Activated naive CD4-positive, alpha-beta T cell treated with anti-CD3 and anti-CD28 coated beads, Interleukin-2, amount 50 U/mL, for 72 hours (primary cell): ENCODE measurements around the gene UBASH3A. TPM values are rescaled to one million over a fixed set of nuclear protein-coding genes. Genes with fewer than 3 reads are reported as not detected.

Experiments used
- ATAC-seq, 2 donors: fragments of 150-1000 bp; cut with Tn5 transposase; 2 replicates each; pipeline ENCODE4 v1.10.0; 2021; ENCODE audit warnings: mild to moderate bottlenecking in 2 of 2, moderate library complexity in 2 of 2
- DNase-seq, 2 donors: peaks; one replicate each; pipeline ENCODE4 v3.0.0; 2021 to 2022; ENCODE audit warnings: low spot score in 2 of 2
- H3K27ac Mint-ChIP-seq, 2 donors: one replicate each; pipeline ENCODE4 v1.8.0; 2022; ENCODE audit warnings: mild to moderate bottlenecking in 2 of 2, mixed read lengths in 2 of 2
- H3K36me3 Mint-ChIP-seq, 2 donors: one replicate each; pipeline ENCODE4 v1.8.0; 2022; ENCODE audit warnings: mixed read lengths in 2 of 2
- H3K9me3 Mint-ChIP-seq, 2 donors: one replicate each; pipeline ENCODE4 v1.8.0; 2022; ENCODE audit warnings: mixed read lengths in 2 of 2
- total RNA-seq, 2 donors: library from RNA; stranded (reverse); gene quantifications; one replicate each; pipeline ENCODE4 v1.2.3, GENCODE V29; 2022

Gene UBASH3A
- total RNA-seq, 2 donors from 2014 or later: 13.0 to 51.9 TPM

- H3K36me3 Mint-ChIP-seq: peaks cover 17 to 70% of the 10 kb centered on the region in 2 donors
- H3K27ac Mint-ChIP-seq: peak overlapping the region; percentile 84 to 85
- DNase-seq (peak; percentile 33 to 55), ATAC-seq (peak; percentile 72 to 80)
- no peaks in the 10 kb centered on the region for H3K9me3 Mint-ChIP-seq
Measured at GRCh38 chr21:42425591-42425990, 21.9 kb downstream of the UBASH3A start.

GRCh38 chr21:42426424-42426823, 22.7 kb downstream of the UBASH3A start:
- ATAC-seq: no peak
- peaks cover 17 to 69% of the 10 kb centered on the region in 2 donors for H3K36me3 Mint-ChIP-seq
- H3K27ac Mint-ChIP-seq: no peak overlapping the region

DNA sequence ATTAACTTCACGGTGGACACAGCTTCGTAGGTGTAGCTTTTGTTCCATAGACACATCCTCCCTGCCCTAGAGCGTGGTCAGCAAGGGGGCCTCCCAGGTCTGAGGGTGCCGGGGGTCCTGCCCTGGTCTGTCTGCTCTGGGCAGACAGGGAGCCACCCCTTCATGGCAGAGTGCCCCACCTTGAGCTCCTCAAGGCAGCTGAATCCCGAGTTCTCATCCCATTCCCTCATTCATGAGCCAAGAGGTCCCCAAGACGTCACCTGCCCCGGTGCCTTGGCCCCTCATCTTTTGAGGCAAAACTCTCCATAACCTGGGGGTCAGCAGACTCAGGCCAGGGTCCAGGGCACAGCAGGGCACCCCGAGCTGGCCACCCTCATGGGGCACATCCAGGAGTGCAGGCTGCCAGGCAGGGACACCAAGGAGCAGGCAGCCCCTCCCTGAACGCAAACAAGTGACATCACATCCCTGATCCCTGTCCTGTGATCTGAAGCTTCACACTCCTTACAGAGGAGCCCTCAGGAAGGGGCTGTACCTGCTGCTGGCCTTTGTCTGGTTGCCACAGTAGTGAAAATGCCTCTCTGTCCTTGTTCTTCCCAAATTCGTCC, 23.3 kb downstream of the UBASH3A start:
- Mint-ChIP-seq H3K9me3 (peaks cover 0 to 3% of the 10 kb centered on the region in 2 donors), H3K27ac (peak overlapping the region in 1 of 2 donors; percentile 78), H3K36me3 (peaks cover 20 to 69% of the 10 kb centered on the region in 2 donors)
- DNase-seq (peak in 1 of 2 donors; percentile 50), ATAC-seq (no peak)

More at GRCh38 chr21:42426424-42426823, 22.7 kb downstream of the UBASH3A start:
- no peaks in the 10 kb centered on the region for H3K9me3 Mint-ChIP-seq
- DNase-seq: no peak

DNA sequence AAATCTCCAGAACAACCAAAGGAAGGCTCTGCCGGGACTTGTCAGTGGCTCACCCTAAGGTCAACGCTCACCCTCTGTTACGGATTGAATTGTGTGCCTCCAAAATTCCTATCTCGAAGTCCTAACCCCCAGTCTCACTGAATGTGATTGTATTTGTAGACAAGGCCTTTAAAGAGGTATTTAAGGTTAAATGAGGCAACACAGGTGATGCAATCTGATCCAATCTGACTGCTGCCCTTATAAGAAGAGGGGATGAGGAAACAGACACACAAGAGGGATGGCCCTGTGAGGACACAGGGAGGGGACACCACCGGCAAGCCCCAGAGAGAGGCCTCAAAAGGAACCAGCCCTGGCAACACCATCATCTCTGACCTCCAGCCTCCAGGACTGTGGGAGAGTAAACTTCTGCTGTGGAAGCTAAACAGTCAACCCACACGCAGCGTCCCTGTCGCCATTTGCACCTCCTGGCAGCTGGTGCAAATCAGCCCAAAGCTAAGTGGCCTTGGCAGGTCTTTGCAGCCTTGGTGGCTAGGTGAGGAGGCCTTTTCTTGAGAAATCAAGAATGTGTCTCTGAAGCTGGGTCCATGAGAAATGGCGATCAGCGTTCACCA, 24.2 kb downstream of the UBASH3A start:
- Mint-ChIP-seq H3K9me3 (peaks cover 4 to 10% of the 10 kb centered on the region in 2 donors), H3K27ac (no peak overlapping the region)

DNA sequence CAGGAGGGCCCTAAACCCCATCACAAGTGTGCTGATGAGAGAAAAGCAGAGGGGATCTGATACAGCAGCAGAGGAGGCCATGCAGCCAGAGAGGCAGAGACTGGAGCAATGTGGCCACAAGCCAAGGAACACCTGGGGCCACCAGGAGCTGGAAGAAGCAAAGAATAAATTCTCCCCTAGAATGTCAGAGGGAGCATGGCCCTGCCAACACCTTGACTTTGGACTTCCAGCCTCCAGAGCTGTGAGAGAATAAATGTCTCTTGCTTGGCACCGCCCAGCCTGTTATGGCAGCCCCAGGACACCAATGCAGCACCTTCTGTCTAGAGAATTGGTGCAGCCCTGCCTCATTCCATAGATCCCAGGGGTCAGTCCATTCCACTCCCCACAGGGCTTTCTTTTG, 25.3 kb downstream of the UBASH3A start:
- Mint-ChIP-seq H3K9me3 (peaks cover 4 to 10% of the 10 kb centered on the region in 2 donors), H3K27ac (no peak overlapping the region), H3K36me3 (peaks cover 31 to 70% of the 10 kb centered on the region in 2 donors)
- peak in 1 of 2 donors; percentile 13 for DNase-seq
- no peak for ATAC-seq

More for the DNA sequence above, 24.2 kb downstream of the UBASH3A start:
- ATAC-seq (no peak), DNase-seq (peak in 1 of 2 donors; percentile 43)
- H3K36me3 Mint-ChIP-seq: peaks cover 30 to 69% of the 10 kb centered on the region in 2 donors

DNA sequence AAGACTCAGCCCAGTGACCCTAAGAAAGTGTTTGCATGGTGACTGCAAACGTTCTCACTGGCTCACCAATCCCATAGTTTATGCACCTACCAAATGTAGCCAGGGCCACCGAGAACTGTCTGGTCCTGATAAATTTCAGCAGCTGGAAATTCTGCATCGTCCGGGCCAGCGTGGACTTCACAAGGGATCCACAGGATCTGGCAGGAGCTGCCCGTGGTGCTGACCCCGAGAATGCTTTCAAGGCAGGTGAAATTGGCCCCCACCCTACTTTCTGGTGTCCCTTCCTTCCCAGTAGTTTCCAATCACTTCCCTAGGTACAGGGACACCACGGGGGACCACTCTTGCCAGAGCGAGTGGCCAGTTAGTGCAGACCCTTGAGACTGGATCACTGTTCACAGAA, 26.2 kb downstream of the UBASH3A start:
- H3K9me3 Mint-ChIP-seq: peaks cover 4 to 14% of the 10 kb centered on the region in 2 donors
- DNase-seq: peak in 1 of 2 donors; percentile 33
- H3K27ac Mint-ChIP-seq: no peak overlapping the region
- no peak for ATAC-seq
- peaks cover 39 to 72% of the 10 kb centered on the region in 2 donors for H3K36me3 Mint-ChIP-seq

GRCh38 chr21:42430521-42430920, 26.8 kb downstream of the UBASH3A start:
- DNase-seq (peak in 1 of 2 donors; percentile 31), ATAC-seq (no peak)
- Mint-ChIP-seq H3K36me3 (peaks cover 45 to 76% of the 10 kb centered on the region in 2 donors), H3K9me3 (peaks cover 4 to 19% of the 10 kb centered on the region in 2 donors), H3K27ac (peak overlapping the region in 1 of 2 donors; percentile 26)

DNA sequence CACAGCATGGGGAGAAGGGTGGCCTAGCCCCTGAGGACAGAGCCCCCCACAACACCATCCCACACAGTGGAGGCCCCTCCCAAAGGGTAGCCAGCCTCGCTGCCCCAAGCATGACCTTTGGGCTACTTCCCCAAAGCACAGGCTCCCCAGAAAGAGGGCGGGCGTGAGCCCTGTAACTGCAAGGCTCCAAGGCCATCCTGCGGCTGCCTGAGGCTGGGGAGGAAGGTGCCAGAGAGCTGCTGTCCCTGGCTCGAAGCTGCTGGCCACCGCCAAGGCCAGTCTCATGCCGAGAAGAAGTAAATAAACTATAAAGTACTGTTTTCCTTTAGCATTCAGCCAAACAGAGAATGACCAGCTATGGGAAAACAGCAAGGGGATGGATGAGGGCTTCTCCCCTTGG, 27.5 kb downstream of the UBASH3A start:
- H3K27ac Mint-ChIP-seq: peak overlapping the region; percentile 56 to 60

DNA sequence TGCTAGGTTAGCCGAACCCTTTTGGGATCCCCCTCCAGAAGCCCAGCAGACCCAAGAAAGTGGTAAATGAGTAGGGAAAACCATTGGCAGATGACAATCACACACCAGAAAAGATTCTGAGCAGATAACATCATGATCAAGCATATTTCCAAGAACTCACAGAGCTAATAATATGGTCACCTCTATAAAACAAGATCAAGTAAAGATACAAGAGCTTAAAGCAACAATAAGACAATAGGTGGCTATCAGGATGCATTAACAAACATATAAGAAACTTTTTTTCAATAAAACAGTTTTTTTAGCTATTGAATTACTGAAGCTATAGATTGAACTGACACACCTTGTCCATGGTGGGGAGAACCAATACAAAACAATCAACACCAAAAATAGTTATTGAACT, 29.0 kb downstream of the UBASH3A start:
- ATAC-seq (no peak), DNase-seq (no peak)
- H3K36me3 Mint-ChIP-seq: peaks cover 31 to 75% of the 10 kb centered on the region in 2 donors
- H3K27ac Mint-ChIP-seq: no peak overlapping the region
- peaks cover 4 to 25% of the 10 kb centered on the region in 2 donors for H3K9me3 Mint-ChIP-seq

More for the DNA sequence above, 27.5 kb downstream of the UBASH3A start:
- DNase-seq (peak in 1 of 2 donors; percentile 44), ATAC-seq (no peak)
- Mint-ChIP-seq H3K36me3 (peaks cover 44 to 77% of the 10 kb centered on the region in 2 donors), H3K9me3 (peaks cover 4 to 25% of the 10 kb centered on the region in 2 donors)

DNA sequence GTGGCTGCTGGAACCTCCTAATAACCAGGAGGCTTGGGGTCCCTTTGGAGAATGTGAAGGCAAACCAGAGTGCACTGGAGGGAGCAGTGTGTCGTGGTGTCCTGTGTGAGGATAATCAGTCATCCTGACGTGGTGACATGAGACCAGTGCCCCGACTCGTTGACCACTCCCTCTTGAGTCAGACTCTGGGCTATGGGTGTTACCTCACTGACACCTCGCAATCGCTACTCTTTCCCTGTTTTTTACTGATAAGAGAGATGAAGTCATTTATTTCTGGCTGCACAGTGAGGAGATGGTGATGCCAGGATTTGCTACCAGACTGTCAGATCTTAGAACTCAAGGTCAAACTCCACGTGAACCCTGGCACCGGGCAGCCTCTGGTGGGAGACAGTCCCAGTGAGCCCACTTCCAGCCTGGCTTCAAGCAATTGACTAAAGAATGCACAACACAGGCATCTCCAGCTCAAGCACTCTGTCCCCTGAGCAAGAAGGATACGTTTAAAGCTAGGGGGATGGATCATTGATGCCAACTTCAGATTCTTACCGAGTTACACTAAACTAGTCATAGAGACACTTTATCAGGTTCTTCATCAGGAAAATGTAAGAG, 30.3 kb downstream of the UBASH3A start:
- peaks cover 4 to 25% of the 10 kb centered on the region in 2 donors for H3K9me3 Mint-ChIP-seq
- ATAC-seq (peak; percentile 58 to 87), DNase-seq (no peak)
- peaks cover 40 to 80% of the 10 kb centered on the region in 2 donors for H3K36me3 Mint-ChIP-seq
- no peak overlapping the region for H3K27ac Mint-ChIP-seq

- ATAC-seq: no peak
- no peak for DNase-seq
- Mint-ChIP-seq H3K9me3 (peaks cover 4 to 30% of the 10 kb centered on the region in 2 donors), H3K36me3 (peaks cover 49 to 88% of the 10 kb centered on the region in 2 donors), H3K27ac (peak overlapping the region in 1 of 2 donors; percentile 86)
Measured at GRCh38 chr21:42434884-42435283, 31.2 kb downstream of the UBASH3A start.

DNA sequence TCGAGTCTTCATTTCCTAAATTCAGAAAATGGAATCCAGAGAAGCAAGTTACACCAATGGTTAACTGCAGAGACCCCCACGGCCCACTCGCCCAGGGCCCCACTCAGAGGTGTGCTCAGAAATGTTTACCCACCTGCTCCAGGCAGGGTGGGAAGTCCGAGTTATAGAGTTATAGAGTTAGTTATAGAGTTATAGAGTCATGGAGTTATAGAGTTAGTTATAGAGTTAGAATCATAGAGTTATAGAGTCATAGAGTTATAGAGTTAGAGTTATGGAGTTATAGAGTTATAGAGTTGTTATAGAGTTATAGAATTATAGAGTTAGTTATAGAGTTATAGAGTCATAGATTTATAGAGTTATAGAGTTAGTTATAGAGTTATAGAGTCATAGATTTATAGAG, 31.7 kb downstream of the UBASH3A start:
- Mint-ChIP-seq H3K9me3 (peaks cover 4 to 31% of the 10 kb centered on the region in 2 donors), H3K36me3 (peaks cover 50 to 92% of the 10 kb centered on the region in 2 donors), H3K27ac (no peak overlapping the region)
- no peak for DNase-seq
- no peak for ATAC-seq

DNA sequence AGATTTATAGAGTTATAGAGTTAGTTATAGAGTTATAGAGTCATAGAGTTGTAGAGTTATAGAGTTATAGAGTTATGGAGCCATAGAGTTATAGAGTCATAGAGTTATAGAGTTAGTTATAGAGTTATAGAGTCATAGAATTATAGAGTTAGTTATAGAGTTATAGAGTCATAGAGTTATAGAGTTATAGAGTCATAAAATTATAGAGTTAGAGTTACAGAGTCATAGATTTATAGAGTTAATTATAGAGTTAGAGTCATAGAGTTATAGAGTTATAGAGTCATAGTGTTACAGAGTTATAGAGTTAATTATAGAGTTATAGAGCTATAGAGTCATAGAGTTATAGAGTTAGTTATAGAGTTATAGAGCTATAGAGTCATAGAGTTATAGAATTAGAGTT, 32.1 kb downstream of the UBASH3A start:
- no peak overlapping the region for H3K27ac Mint-ChIP-seq
- DNase-seq (no peak), ATAC-seq (no peak)
- peaks cover 4 to 31% of the 10 kb centered on the region in 2 donors for H3K9me3 Mint-ChIP-seq
- H3K36me3 Mint-ChIP-seq: peaks cover 50 to 94% of the 10 kb centered on the region in 2 donors

DNA sequence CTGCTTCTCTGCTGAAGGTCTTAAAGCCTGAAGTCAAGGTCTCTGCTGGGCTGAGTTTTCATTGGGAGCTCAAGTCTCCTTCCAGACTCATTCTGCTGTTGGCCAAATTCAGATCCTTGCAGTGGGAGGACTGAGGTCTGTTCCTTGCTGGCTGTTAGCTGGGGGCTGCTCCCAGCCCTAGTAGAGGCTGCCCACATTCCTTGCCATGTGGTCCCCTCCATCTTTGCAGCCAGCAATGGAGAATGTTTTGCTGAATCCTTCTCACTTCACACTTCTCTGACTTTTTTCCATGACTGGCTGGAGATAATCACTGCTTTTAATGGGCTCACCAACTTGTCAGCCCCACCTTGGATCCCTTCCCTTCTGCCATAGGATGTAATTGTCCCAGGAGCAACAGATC, 33.2 kb downstream of the UBASH3A start:
- Mint-ChIP-seq H3K9me3 (peaks cover 4 to 29% of the 10 kb centered on the region in 2 donors), H3K27ac (no peak overlapping the region), H3K36me3 (peaks cover 49 to 91% of the 10 kb centered on the region in 2 donors)
- ATAC-seq: no peak
- no peak for DNase-seq

DNA sequence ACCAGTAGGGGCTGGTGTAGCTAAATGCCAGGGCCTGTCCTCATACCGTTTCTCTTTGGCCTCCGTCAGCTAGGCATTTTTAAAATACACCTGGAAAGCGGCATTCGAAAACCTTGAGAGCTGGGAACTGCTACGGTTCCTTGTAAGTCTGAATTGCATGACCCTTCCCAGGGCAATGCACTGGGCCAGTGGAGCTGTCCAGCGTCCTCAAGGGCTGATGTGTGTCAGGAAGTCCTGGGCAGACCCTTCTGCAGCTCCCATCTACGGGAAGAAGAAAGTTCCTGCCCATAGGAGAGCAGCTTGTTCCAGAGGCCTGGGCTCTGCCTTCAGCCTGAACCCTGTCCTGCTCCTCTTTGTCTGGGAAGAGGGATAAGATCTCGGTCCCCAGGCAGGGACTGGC, 34.1 kb downstream of the UBASH3A start:
- H3K36me3 Mint-ChIP-seq: peaks cover 46 to 89% of the 10 kb centered on the region in 2 donors
- no peak for ATAC-seq
- H3K9me3 Mint-ChIP-seq: peaks cover 0 to 21% of the 10 kb centered on the region in 2 donors
- no peak for DNase-seq
- H3K27ac Mint-ChIP-seq: peak overlapping the region in 1 of 2 donors; percentile 17

GRCh38 chr21:42438316-42439205, 34.9 kb downstream of the UBASH3A start:
- ATAC-seq (no peak), DNase-seq (no peak)
- peaks cover 45 to 81% of the 10 kb centered on the region in 2 donors for H3K36me3 Mint-ChIP-seq
- H3K9me3 Mint-ChIP-seq: peaks cover 0 to 21% of the 10 kb centered on the region in 2 donors
- peak overlapping the region in 1 of 2 donors; percentile 17 for H3K27ac Mint-ChIP-seq
